Measurements from ENCODE around the gene ABCA13.

The ABCA13 gene

DNA sequence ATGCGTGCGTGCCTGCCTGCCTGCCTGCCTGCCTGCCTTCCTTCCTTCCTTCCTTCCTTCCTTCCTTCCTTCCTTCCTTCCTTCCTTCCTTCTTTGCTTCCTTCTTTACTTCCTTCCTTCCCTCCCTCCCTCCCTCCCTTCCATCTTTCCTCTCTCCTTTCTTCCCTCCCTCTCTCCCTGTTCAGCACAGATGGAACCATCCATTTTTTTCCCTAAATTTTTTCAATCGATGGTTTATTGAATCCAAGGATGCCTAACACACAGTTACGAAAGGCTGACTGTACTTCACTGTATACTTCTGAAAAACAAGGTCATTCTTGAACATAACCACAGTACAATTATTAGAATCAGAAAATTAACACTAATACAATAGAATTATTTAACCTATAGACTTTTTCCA lies 53.8 kb downstream of the ABCA13 start:
- DNase-seq (ENCODE audit: low read depth in 1 of 2, low spot score in 1 of 2), result no peak

DNA sequence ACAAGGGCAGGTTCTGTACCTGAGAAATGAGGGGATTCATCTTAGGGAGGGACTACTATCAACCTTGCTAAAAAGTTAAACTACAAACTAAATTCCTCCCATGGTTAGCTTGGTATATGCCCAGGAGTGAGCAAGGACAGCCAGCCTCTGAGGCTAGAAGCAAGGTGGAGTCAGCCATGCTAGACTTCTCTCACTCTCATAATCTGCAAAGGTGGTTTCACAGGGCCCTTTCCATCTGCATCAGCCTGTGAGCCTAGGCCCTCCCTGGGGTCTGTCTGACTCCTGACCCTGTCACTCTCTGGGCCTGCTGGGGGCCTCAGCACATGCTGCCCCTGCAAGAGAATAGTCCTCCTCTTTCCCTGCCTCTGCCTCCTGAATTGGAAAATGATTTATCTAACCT lies 66.1 kb downstream of the ABCA13 start:
- no peak for DNase-seq (ENCODE audit: low read depth in 1 of 2, low spot score in 1 of 2)

- no peak for DNase-seq (ENCODE audit: low read depth in 1 of 2, low spot score in 1 of 2)
Measured at GRCh38 chr7:48242846-48243245, 71.6 kb downstream of the ABCA13 start.

GRCh38 chr7:48244864-48245271 lies 73.6 kb downstream of the ABCA13 start:
- no peak for DNase-seq (ENCODE audit: low read depth in 1 of 2, low spot score in 1 of 2)

DNA sequence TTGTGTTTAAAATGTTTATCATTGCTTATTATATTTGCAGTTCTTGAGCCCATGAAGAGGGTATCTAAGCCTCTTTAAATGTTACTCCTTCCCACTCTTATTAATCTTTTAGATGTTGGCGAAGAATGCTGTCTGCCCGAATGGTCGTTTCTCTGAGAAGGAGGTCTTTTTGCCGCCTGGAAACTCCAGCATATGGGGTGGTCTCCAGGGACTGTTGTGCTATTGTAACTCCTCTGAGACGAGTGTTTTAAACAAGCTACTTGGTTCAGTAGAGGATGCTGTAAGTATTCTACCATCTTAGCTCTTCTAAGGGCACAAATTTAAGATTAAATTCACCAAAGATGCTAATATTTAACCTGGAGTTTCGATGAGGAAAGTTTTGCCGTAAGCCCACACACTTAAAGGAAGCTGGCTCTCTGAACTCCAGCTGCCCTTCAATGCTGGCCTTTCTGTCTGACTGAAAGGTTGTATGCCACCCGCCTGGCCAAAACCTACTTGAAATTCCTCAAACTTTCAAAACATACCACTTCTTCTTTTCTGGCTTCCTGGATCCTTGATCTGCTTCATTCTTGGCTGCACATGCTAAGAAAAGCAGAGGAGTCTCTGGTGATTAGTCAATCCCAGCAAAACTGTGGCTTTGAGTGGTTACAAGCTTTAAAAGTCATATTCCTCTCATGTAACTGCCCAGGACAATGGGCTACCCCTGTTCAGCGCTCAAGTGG lies 74.7 kb downstream of the ABCA13 start:
- no peak for DNase-seq (ENCODE audit: low read depth in 1 of 2, low spot score in 1 of 2)

- no peak for DNase-seq (ENCODE audit: low read depth in 1 of 2, low spot score in 1 of 2)
Measured at GRCh38 chr7:48249166-48249565, 77.9 kb downstream of the ABCA13 start.

DNA sequence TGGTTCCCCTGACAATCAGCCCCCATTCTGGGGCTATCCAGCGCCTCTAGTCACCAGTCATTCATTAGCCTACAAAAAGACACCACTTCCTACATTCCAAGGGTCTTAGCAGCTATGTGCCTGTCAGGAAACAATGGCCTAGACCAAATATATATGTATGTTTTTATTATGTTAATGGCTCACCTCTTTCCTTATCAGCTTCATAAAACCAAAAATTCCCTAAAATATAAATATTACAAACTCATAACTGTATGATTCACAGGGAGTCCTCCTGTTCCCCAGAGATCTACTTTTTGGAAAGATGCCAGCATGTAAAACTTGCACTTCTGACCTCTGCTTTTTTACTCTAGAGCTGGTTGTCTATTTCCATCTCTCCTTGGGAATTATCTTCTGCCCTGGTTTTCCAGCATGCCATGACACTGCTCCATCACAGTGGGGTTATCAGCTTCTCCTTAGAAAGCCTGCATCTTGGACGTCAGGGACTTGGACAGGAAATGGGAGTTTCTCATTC lies 79.2 kb downstream of the ABCA13 start:
- no peak for DNase-seq (ENCODE audit: low read depth in 1 of 2, low spot score in 1 of 2)

- no peak for DNase-seq (ENCODE audit: low read depth in 1 of 2, low spot score in 1 of 2)
Measured at GRCh38 chr7:48251766-48252165, 80.5 kb downstream of the ABCA13 start.

- no peak for DNase-seq (ENCODE audit: low read depth in 1 of 2, low spot score in 1 of 2)
Measured at GRCh38 chr7:48252995-48253394, 81.7 kb downstream of the ABCA13 start.

GRCh38 chr7:48255046-48255445 lies 83.8 kb downstream of the ABCA13 start:
- DNase-seq (ENCODE audit: low read depth in 1 of 2, low spot score in 1 of 2), result no peak

GRCh38 chr7:48259463-48260280 lies 88.4 kb downstream of the ABCA13 start:
- DNase-seq (ENCODE audit: low read depth in 1 of 2, low spot score in 1 of 2), result no peak

DNA sequence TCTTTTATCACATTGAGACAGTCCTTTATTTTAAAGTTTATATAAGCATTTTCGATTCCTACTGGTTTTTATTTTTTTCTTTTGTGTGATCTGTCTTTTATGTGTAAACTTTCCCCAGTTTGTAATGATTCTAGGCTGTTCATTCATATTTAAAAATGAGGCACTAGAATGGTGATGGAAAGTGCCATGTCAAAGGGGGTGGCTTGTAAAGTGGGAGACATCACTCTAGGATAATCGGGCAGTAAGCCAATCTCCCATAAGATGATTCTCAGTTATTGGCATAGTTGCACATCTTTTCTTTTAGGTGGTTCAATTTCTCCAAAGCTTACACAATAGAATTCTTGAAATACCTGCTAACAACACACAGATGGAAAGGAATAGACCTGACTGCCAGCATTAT lies 90.4 kb downstream of the ABCA13 start:
- no peak for DNase-seq (ENCODE audit: low read depth in 1 of 2, low spot score in 1 of 2)

DNA sequence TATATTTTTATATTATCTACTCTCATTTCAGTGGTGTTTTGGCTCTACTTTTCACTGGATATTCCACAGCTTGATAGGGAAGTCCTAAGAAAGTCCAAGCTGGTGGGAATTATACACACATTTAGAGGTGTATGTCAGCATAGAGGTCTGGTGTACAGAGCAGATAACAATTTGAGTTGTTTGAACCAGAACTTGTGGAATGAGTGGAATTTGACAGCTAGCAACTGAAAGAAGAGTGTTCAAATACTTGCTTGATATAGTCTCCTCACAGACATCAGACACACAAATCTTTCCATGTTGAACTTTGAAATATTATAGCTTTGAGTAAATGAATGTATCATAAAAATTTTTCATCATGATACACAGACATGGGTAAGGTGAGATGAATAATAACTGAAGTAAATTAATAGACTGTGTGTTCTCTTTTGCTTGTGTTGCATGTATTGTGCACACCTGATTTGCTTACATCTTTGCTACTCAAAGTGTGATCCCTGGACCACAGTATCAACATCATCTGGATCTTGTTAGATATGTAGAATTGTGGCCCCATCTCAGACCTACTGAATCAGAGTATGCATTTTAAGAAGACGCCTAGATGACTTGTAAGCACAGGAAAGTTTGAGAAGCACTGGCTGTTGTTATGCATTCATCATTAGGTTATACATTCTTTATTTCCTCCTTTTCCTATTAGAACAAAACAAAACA lies 91.5 kb downstream of the ABCA13 start:
- no peak for DNase-seq (ENCODE audit: low read depth in 1 of 2, low spot score in 1 of 2)

DNA sequence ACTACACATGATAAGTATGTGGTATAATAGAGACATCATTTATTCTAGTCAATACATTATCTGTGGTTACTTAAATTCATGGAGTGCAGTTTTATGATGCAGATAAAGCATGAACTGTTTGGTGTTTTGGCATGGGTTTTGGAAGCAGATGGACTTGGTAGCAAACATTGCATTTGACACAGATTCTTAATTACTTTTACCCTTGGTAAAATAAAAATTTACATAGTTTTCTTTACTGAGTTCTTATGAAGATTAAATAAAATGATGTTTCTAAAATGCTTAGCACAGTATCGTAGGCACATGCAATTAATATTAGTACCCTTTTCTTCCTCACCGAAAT lies 92.0 kb downstream of the ABCA13 start:
- DNase-seq (ENCODE audit: low read depth in 1 of 2, low spot score in 1 of 2), result no peak

DNA sequence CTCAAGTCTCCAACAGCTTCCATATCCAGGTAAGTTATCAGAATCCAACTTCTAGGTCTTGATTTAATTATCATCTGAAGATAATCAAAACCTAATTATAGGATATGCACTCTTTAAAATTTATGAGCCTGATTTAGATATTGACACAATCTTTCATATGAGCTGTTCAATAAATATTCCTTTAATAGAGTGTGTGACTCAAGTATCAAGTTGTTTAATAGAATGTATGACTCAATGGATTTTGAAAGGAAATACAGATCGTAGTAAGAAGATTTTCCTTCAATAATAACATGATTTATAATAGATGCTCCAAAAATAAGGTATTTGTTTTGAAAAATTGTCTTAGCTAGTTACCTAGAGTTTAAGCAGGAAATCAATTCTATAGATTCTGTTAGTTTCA lies 97.8 kb downstream of the ABCA13 start:
- DNase-seq (ENCODE audit: low read depth in 1 of 2, low spot score in 1 of 2), result no peak

DNA sequence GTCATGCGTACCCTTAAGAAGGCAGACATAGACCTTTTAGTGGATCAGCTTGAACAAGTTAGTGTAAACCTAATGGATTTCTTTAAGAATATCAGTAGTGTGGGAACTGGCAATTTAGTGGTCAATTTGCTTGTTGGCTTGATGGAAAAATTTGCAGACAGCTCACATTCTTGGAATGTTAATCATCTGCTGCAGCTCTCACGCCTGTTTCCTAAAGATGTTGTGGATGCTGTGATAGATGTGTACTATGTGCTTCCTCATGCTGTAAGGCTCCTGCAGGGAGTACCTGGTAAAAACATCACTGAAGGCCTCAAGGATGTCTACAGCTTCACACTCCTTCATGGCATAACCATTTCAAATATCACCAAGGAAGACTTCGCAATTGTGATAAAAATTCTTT lies 103.4 kb downstream of the ABCA13 start:
- no peak for DNase-seq (ENCODE audit: low read depth in 1 of 2, low spot score in 1 of 2)

DNA sequence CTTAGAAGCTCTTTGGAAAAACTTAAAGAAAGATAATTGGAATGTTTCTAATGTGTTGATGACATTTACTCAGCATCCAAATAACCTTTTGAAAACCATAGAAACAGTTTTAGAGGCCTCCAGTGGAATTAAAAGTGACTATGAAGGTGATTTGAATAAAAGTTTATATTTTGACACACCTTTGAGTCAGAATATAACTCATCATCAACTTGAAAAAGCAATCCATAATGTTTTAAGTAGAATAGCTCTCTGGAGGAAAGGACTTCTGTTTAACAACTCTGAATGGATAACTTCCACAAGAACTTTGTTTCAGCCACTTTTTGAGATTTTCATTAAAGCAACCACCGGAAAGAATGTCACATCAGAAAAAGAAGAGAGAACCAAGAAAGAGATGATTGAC lies 108.2 kb downstream of the ABCA13 start:
- no peak for DNase-seq (ENCODE audit: low read depth in 1 of 2, low spot score in 1 of 2)

- DNase-seq (ENCODE audit: low read depth in 1 of 2, low spot score in 1 of 2), result no peak
Measured at GRCh38 chr7:48280100-48280499, 108.8 kb downstream of the ABCA13 start.

- DNase-seq (ENCODE audit: low read depth in 1 of 2, low spot score in 1 of 2), result no peak
Measured at GRCh38 chr7:48285373-48285772, 114.1 kb downstream of the ABCA13 start.

DNA sequence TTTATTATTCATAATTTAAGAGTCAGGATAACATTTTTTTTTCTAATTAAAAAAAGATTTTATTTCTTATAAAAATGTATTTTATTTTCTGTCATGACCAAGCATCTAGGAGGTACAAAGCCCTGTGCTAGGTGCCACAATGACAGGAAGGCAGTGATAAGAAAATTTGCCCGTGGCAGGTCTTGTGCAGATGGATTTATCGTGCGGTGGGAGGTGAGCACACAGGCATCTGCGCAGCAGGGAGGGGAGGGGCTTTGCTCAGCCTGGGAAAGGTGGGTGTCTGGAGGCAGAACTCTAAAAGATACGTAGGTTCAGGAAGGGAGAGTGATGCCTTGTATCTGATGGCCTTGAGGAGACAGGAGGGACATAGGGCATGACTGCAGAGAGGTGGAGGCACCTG lies 115.6 kb downstream of the ABCA13 start:
- DNase-seq (ENCODE audit: low read depth in 1 of 2, low spot score in 1 of 2), result no peak

DNA sequence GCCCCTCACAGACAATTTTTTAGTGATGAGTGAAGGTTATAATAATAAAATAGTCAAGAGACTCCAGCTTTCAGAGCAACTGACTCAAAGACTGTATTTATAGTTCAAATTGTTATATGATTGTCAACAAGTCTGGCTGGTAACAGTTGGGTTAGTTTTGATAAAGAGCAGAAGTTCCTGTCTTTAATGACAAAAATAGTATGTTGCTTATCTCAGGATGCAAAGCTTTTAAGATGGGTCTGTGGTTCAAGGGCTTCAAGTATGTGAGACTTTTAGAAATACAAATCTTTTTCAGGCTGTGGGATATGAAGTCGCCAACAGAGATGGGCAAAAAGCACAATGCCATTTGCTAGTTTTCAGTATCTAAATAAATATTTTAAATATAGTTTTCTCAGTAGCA lies 118.4 kb downstream of the ABCA13 start:
- no peak for DNase-seq (ENCODE audit: low read depth in 1 of 2, low spot score in 1 of 2)

GRCh38 chr7:48292949-48293348 lies 121.7 kb downstream of the ABCA13 start:
- DNase-seq (ENCODE audit: low read depth in 1 of 2, low spot score in 1 of 2), result no peak
